ENCODE data around the gene LKAAEAR1. TPM values are rescaled to one million over a fixed set of nuclear protein-coding genes. Genes with fewer than 3 reads are reported as not detected.

The LKAAEAR1 gene
- total RNA-seq, 1 donor from 2014 or later, result not detected

GRCh38 chr20:64078934-64079272, 5.3 kb downstream of the LKAAEAR1 start:
- no peak for DNase-seq

- no peak for DNase-seq
These were observed 6.2 kb downstream of the LKAAEAR1 start for GRCh38 chr20:64077876-64078551.

GRCh38 chr20:64077541-64077875, 6.7 kb downstream of the LKAAEAR1 start:
- DNase-seq, result no peak

- no peak for DNase-seq
These were observed 7.1 kb downstream of the LKAAEAR1 start for GRCh38 chr20:64077094-64077493.

- DNase-seq, result no peak
These were observed 7.9 kb downstream of the LKAAEAR1 start for GRCh38 chr20:64076061-64076997.

GRCh38 chr20:64075556-64075955, 8.6 kb downstream of the LKAAEAR1 start:
- DNase-seq, result no peak

- DNase-seq, result no peak
These were observed 9.2 kb downstream of the LKAAEAR1 start for GRCh38 chr20:64074963-64075362.

- DNase-seq, result no peak
These were observed 9.9 kb downstream of the LKAAEAR1 start for GRCh38 chr20:64074184-64074789.

GRCh38 chr20:64073476-64074183, 10.6 kb downstream of the LKAAEAR1 start:
- no peak for DNase-seq

GRCh38 chr20:64072498-64073063, 11.6 kb downstream of the LKAAEAR1 start:
- DNase-seq, result no peak

- DNase-seq, result no peak
These were observed 12.6 kb downstream of the LKAAEAR1 start for GRCh38 chr20:64071341-64072332.

GRCh38 chr20:64070244-64070993, 13.8 kb downstream of the LKAAEAR1 start:
- no peak for DNase-seq

GRCh38 chr20:64069614-64070243, 14.5 kb downstream of the LKAAEAR1 start:
- DNase-seq, result peak; percentile 35

- DNase-seq, result no peak
These were observed 15.0 kb downstream of the LKAAEAR1 start for GRCh38 chr20:64069209-64069613.

- no peak for DNase-seq
These were observed 15.6 kb downstream of the LKAAEAR1 start for GRCh38 chr20:64068386-64069208.

- no peak for DNase-seq
These were observed 16.4 kb downstream of the LKAAEAR1 start for GRCh38 chr20:64067733-64068307.

GRCh38 chr20:64067005-64067632, 17.1 kb downstream of the LKAAEAR1 start:
- no peak for DNase-seq

- no peak for DNase-seq
These were observed 18.2 kb downstream of the LKAAEAR1 start for GRCh38 chr20:64065974-64066343.

All from tongue (tissue), 2 donors.